GM10266 (cell line): Measurements from ENCODE around the gene MUC5B.
"Not testable (repeated sequence)": the region's sequence is repeated elsewhere in the genome, so short reads cannot be mapped to it uniquely, and the experiment has no call there.

Source experiments
- DNase-seq: peaks from one replicate; pipeline ENCODE4 v3.0.0; 2012; ENCODE audit errors: extremely low spot score
- CTCF ChIP-seq: IDR thresholded peaks from 2 replicates; pipeline ENCODE4 v1.5.1; 2012; ENCODE audit warnings: mild to moderate bottlenecking, low read depth; ENCODE audit not compliant: control insufficient read depth, insufficient read depth; ENCODE audit errors: missing control alignments

MUC5B gene

GRCh38 chr11:1262172-1263006, 39.5 kb downstream of the MUC5B start:
- DNase-seq, result peak; percentile 87
- TF ChIP-seq CTCF, result no peak

GRCh38 chr11:1263010-1263409, 40.1 kb downstream of the MUC5B start:
- DNase-seq, result no peak

GRCh38 chr11:1264444-1264843, 41.6 kb downstream of the MUC5B start:
- peak; percentile 27 for TF ChIP-seq CTCF
- DNase-seq, result not testable (repeated sequence)

More at GRCh38 chr11:1263010-1263409, 40.1 kb downstream of the MUC5B start:
- no peak for TF ChIP-seq CTCF

- DNase-seq, result not testable (repeated sequence)
Observed at GRCh38 chr11:1265480-1265879, 42.6 kb downstream of the MUC5B start.

GRCh38 chr11:1266976-1267375, 44.1 kb downstream of the MUC5B start:
- not testable (repeated sequence) for DNase-seq

- DNase-seq, result no peak
- no peak for TF ChIP-seq CTCF
Observed at GRCh38 chr11:1267441-1268100, 44.7 kb downstream of the MUC5B start.

GRCh38 chr11:1269957-1270356, 47.1 kb downstream of the MUC5B start:
- TF ChIP-seq CTCF, result no peak
- no peak for DNase-seq

- TF ChIP-seq CTCF, result no peak
- DNase-seq, result no peak
Observed at GRCh38 chr11:1270476-1270875, 47.6 kb downstream of the MUC5B start.
